SK-N-SH (cell line): Measurements from ENCODE around the gene HDAC11.

Experiments used
- RAD21 ChIP-seq: IDR thresholded peaks from 2 replicates; pipeline ENCODE4 v1.6.1; 2012; ENCODE audit warnings: mild to moderate bottlenecking, low read length
- RCOR1 ChIP-seq: fragments of 150-350 bp; IDR thresholded peaks from 2 replicates; pipeline ENCODE4 v1.6.1; 2017; ENCODE audit warnings: antibody characterized with exemption, low read length
- TF ChIP-seq, protein P1 (sequence below): fragments of 200-600 bp; sonication (generic); IDR thresholded peaks from 2 replicates; pipeline ENCODE4 v1.6.1; 2017; ENCODE audit warnings: antibody characterized with exemption, mild to moderate bottlenecking, moderate library complexity
- TF ChIP-seq, protein P2 (sequence below): fragments of 150-350 bp; IDR thresholded peaks from 2 replicates; pipeline ENCODE4 v1.6.1; 2016; ENCODE audit warnings: mild to moderate bottlenecking, low read depth, low read length

DNA sequence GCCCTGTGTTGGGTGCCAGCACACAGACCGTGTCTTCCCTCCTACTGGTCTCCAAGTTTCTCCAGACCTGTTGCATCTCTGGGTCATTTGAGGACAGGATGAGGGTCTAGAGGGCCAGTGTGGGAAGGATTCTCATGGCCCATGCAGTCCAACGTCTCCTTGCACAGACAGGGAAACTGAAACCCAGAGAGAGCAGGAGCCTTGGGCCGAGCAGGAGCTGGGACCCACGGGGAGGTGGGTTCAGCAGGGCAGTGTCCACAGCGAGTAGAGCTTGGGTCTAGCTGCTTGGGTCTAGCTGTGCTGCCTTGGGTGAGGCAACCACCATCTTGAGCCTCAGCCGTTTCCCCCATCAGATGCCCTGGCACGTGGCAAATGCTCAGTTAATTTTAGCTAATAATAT is 32.3 kb downstream of the HDAC11 start:
- TF ChIP-seq, protein P1, sequence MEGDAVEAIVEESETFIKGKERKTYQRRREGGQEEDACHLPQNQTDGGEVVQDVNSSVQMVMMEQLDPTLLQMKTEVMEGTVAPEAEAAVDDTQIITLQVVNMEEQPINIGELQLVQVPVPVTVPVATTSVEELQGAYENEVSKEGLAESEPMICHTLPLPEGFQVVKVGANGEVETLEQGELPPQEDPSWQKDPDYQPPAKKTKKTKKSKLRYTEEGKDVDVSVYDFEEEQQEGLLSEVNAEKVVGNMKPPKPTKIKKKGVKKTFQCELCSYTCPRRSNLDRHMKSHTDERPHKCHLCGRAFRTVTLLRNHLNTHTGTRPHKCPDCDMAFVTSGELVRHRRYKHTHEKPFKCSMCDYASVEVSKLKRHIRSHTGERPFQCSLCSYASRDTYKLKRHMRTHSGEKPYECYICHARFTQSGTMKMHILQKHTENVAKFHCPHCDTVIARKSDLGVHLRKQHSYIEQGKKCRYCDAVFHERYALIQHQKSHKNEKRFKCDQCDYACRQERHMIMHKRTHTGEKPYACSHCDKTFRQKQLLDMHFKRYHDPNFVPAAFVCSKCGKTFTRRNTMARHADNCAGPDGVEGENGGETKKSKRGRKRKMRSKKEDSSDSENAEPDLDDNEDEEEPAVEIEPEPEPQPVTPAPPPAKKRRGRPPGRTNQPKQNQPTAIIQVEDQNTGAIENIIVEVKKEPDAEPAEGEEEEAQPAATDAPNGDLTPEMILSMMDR, result no peak
- no peak for TF ChIP-seq RAD21
- TF ChIP-seq, protein P2, sequence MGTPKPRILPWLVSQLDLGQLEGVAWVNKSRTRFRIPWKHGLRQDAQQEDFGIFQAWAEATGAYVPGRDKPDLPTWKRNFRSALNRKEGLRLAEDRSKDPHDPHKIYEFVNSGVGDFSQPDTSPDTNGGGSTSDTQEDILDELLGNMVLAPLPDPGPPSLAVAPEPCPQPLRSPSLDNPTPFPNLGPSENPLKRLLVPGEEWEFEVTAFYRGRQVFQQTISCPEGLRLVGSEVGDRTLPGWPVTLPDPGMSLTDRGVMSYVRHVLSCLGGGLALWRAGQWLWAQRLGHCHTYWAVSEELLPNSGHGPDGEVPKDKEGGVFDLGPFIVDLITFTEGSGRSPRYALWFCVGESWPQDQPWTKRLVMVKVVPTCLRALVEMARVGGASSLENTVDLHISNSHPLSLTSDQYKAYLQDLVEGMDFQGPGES, result no peak
- no peak for TF ChIP-seq RCOR1
